OCI-LY7 (cell line): ENCODE results near the gene PDCD10. TPM values are rescaled to one million over a fixed set of nuclear protein-coding genes. Genes with fewer than 3 reads are reported as not detected.

ENCODE experiments used
- BruUV-seq: library from RNA; stranded (reverse); fragments of 400-500 nt; replicated peaks from 2 replicates; lab custom pipeline; 2021; lab: Mats Ljungman, UMichigan
- CTCF ChIA-PET: fragments of 300-600 bp; sonication (Branson Sonifier 250); formaldehyde crosslinking; loops from one replicate; lab custom pipeline; 2022; ENCODE audit warnings: antibody characterized with exemption; ENCODE audit not compliant: unreplicated experiment; lab: Charles Lee
- POLR2A ChIA-PET: fragments of 300-600 bp; sonication (Branson Sonifier 250); formaldehyde crosslinking; loops from one replicate; lab custom pipeline; 2022; ENCODE audit warnings: antibody characterized with exemption; lab: Charles Lee
- DNase-seq: peaks from one replicate; pipeline ENCODE4 v3.0.0-alpha.2; 2015; ENCODE audit warnings: low spot score
- H2AFZ ChIP-seq: fragments of 200-600 bp; sonication (generic), shearing (Covaris generic); 2 replicates; pipeline ENCODE4 v1.6.1; 2014; ENCODE audit warnings: mild to moderate bottlenecking, antibody characterized with exemption, low read length, moderate library complexity
- H3K27ac ChIP-seq: fragments of 200-600 bp; sonication (generic); 2 replicates; pipeline ENCODE4 v1.5.1; 2014; ENCODE audit warnings: mixed run types, low read depth, mild to moderate bottlenecking, moderate library complexity, low read length, inconsistent platforms; ENCODE audit not compliant: poor library complexity, severe bottlenecking
- H3K36me3 ChIP-seq: fragments of 200-600 bp; sonication (generic); 2 replicates; pipeline ENCODE4 v1.6.1; 2014; ENCODE audit warnings: mild to moderate bottlenecking, antibody characterized with exemption, low read length, moderate library complexity, mixed read lengths; ENCODE audit not compliant: insufficient read depth
- H3K4me1 ChIP-seq: fragments of 200-600 bp; sonication (generic); 2 replicates; pipeline ENCODE4 v1.5.1; 2014; ENCODE audit warnings: mild to moderate bottlenecking, low read length; ENCODE audit not compliant: insufficient read depth, poor library complexity, severe bottlenecking
- H3K4me2 ChIP-seq: fragments of 200-600 bp; sonication (generic); 2 replicates; pipeline ENCODE4 v1.6.1; 2014; ENCODE audit warnings: mild to moderate bottlenecking, low read length
- H3K4me3 ChIP-seq: fragments of 200-600 bp; sonication (generic); 2 replicates; pipeline ENCODE4 v1.5.1; 2014; ENCODE audit warnings: mild to moderate bottlenecking, low read depth, low read length; ENCODE audit not compliant: poor library complexity, severe bottlenecking
- H3K79me2 ChIP-seq: fragments of 200-600 bp; sonication (generic); 2 replicates; pipeline ENCODE4 v1.6.1; 2016; ENCODE audit warnings: low read depth, mild to moderate bottlenecking, low read length, moderate library complexity, mixed read lengths; ENCODE audit not compliant: insufficient read depth
- H3K9me2 ChIP-seq: fragments of 200-600 bp; sonication (generic); 2 replicates; pipeline ENCODE4 v1.6.1; 2016; ENCODE audit warnings: mild to moderate bottlenecking, low read length, mixed read lengths; ENCODE audit not compliant: insufficient read depth
- H3K9me3 ChIP-seq: fragments of 200-600 bp; sonication (generic); 2 replicates; pipeline ENCODE4 v1.6.1; 2014; ENCODE audit warnings: mild to moderate bottlenecking, mixed run types, low read length, mixed read lengths
- H4K20me1 ChIP-seq: fragments of 200-600 bp; sonication (generic); 2 replicates; pipeline ENCODE4 v1.6.1; 2014; ENCODE audit warnings: mild to moderate bottlenecking, antibody characterized with exemption, low read length, moderate library complexity, mixed read lengths; ENCODE audit not compliant: insufficient read depth
- CTCF ChIP-seq: fragments of 200-600 bp; sonication (generic); conservative IDR thresholded peaks from 2 replicates; pipeline ENCODE4 v1.5.1; 2014; ENCODE audit warnings: mild to moderate bottlenecking, antibody characterized with exemption, low read length, moderate library complexity, mixed read lengths
- EZH2phosphoT487 ChIP-seq: fragments of 200-600 bp; sonication (generic); IDR thresholded peaks from 2 replicates; pipeline ENCODE4 v1.6.1; 2018; ENCODE audit warnings: low read depth, borderline replicate concordance, mild to moderate bottlenecking, mixed run types, antibody characterized with exemption, low read length, moderate library complexity, mixed read lengths
- intact Hi-C: fragments of 100-400 bp; cut with micrococcal nuclease; formaldehyde crosslinking; loops from one replicate; pipeline ENCODE4 v1.10.0; 2022; ENCODE audit not compliant: unreplicated experiment
- total RNA-seq, 2 experiments: library from RNA; depleted of rRNA in 1 of 2; stranded (reverse); fragments of >200 nt in 1 of 2; shearing (Covaris generic) in 1 of 2; gene quantifications; 2 replicates each; pipeline ENCODE4 v1.2.3, GENCODE V29; 2014 to 2022

PDCD10 gene
- total RNA-seq, 2 experiments from 2014 or later, result 76.3 to 84.4 TPM

DNA sequence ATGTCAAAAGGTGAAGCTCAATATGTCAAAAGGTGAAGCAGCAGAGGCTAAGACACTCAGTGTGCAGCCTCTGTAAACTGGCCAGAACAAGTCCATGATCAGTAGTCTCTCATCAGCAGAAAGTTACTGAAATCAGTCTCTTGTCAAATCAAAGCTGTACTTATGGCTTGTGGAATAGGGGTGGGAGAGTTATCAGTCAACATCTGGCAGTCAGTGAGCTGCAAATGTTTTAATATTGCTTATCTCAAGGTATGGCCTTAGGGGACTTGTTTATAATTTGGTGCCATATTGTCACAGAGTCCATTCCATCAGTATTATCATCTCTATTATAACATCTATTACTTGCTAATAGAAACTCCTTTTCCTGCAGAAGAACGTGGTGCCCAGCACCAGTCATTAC is 66.0 kb downstream of the PDCD10 start:
- ChIA-PET CTCF (interaction anchor here (0.6 to 1.1 kb wide), 2 partner anchors 14 to 17 kb away, joined by 4 read pairs; no protein-coding TSS in a partner anchor), POLR2A (interaction anchor here (0.5 to 1.2 kb wide), 3 partner anchors 12 to 1816 kb away, joined by 3 read pairs; no protein-coding TSS in a partner anchor)
- H3K4me3 ChIP-seq, result no peak overlapping the region
- DNase-seq, result no peak
- no peaks in the 10 kb centered on the region for H4K20me1 ChIP-seq
- BruUV-seq, result no TSS peak
- H2AFZ ChIP-seq, result no peak overlapping the region
- H3K9me3 ChIP-seq, result no peaks in the 10 kb centered on the region
- H3K9me2 ChIP-seq, result no peaks in the 10 kb centered on the region
- intact Hi-C loops, result no loop called here
- H3K27ac ChIP-seq, result no peak overlapping the region
- TF ChIP-seq CTCF (no peak), EZH2phosphoT487 (no peak)
- H3K4me2 ChIP-seq, result no peak overlapping the region
- H3K36me3 ChIP-seq, result peaks cover 6% of the 10 kb centered on the region
- H3K4me1 ChIP-seq, result no peaks in the 10 kb centered on the region
- no peaks in the 10 kb centered on the region for H3K79me2 ChIP-seq

DNA sequence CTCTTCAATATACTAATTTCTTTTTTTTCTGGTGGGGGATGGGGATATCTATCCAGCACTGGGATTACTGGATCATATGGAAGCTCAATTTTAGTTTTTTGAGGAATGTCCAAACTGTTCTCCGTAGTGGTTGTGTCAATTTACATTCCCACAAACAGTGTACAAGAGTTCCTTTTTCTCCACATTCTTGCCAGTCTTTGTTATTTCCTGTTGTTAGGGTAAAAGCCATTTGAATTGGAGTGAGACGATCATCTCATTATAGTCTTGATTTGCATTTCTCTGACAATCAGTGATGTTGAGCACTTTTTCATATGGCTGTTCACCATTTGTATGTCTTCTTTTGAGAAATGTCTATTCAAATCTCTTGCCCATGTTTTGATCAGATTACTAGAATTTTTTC is 68.1 kb downstream of the PDCD10 start:
- no TSS peak for BruUV-seq
- Histone ChIP-seq H3K79me2 (no peaks in the 10 kb centered on the region), H3K4me1 (no peaks in the 10 kb centered on the region), H3K9me2 (no peaks in the 10 kb centered on the region), H2AFZ (no peak overlapping the region), H3K36me3 (no peaks in the 10 kb centered on the region), H3K4me2 (no peak overlapping the region), H3K9me3 (no peaks in the 10 kb centered on the region), H4K20me1 (no peaks in the 10 kb centered on the region), H3K4me3 (no peak overlapping the region), H3K27ac (no peak overlapping the region)
- CTCF ChIA-PET, result interaction anchor here (1.2 kb wide), 1 partner anchor 11 kb away, joined by 4 read pairs; no protein-coding TSS in a partner anchor
- TF ChIP-seq EZH2phosphoT487, result no peak
- no peak for TF ChIP-seq CTCF
- intact Hi-C loops, result no loop called here
- POLR2A ChIA-PET, result interaction anchor here (0.6 to 0.8 kb wide), 3 partner anchors 17 to 146 kb away, joined by 3 read pairs; no protein-coding TSS in a partner anchor
- DNase-seq, result no peak

GRCh38 chr3:167662919-167663400 is 71.7 kb downstream of the PDCD10 start:
- Histone ChIP-seq H3K4me2 (no peak overlapping the region), H3K4me1 (no peaks in the 10 kb centered on the region), H3K9me2 (no peaks in the 10 kb centered on the region), H3K36me3 (no peaks in the 10 kb centered on the region), H4K20me1 (no peaks in the 10 kb centered on the region), H3K4me3 (no peak overlapping the region), H3K9me3 (no peaks in the 10 kb centered on the region), H2AFZ (no peak overlapping the region), H3K79me2 (no peaks in the 10 kb centered on the region), H3K27ac (no peak overlapping the region)
- no TSS peak for BruUV-seq
- ChIA-PET CTCF (no interaction called here), POLR2A (interaction anchor here (0.7 to 1.4 kb wide), 3 partner anchors 10 to 229 kb away, joined by 3 to 7 read pairs (median 4); no protein-coding TSS in a partner anchor)
- DNase-seq, result no peak
- intact Hi-C loops, result no loop called here
- no peak for TF ChIP-seq CTCF
- no peak for TF ChIP-seq EZH2phosphoT487
